Testis (tissue), 3 donors: ENCODE results near the gene NMRK2. TPM values are rescaled to one million over a fixed set of nuclear protein-coding genes. Genes with fewer than 3 reads are reported as not detected.

Experiments
- DNase-seq: peaks from one replicate; pipeline ENCODE4 v3.0.0-alpha.2; 2019
- H3K27ac ChIP-seq, 2 donors: fragments of 200-600 bp; sonication (generic); one replicate each; pipeline ENCODE4 v1.5.1; 2019
- H3K27me3 ChIP-seq: fragments of 200-600 bp; sonication (generic); one replicate; pipeline ENCODE4 v1.5.1; 2019
- H3K36me3 ChIP-seq: fragments of 200-600 bp; sonication (generic); one replicate; pipeline ENCODE4 v1.5.1; 2017; ENCODE audit warnings: low read depth; ENCODE audit errors: missing control alignments
- H3K4me1 ChIP-seq: fragments of 200-600 bp; sonication (generic); one replicate; pipeline ENCODE4 v1.5.1; 2019
- H3K4me3 ChIP-seq, 2 donors: fragments of 200-600 bp; sonication (generic); one replicate each; pipeline ENCODE4 v1.5.1; 2017 to 2019
- H3K9me3 ChIP-seq: fragments of 200-600 bp; sonication (generic); one replicate; pipeline ENCODE4 v1.5.1; 2017
- CTCF ChIP-seq, 3 experiments: fragments of 450-650 bp in 2 of 3; fragments of 200-600 bp in 1 of 3; sonication (generic) in 1 of 3; IDR thresholded peaks; one replicate each; pipeline ENCODE4 v1.5.1; 2016 to 2019; ENCODE audit warnings: antibody characterized with exemption in 3 of 3, mild to moderate bottlenecking in 2 of 3, moderate library complexity in 1 of 3
- POLR2A ChIP-seq: fragments of 450-650 bp; IDR thresholded peaks from one replicate; pipeline ENCODE4 v1.6.1; 2017; ENCODE audit warnings: antibody characterized with exemption, mild to moderate bottlenecking, moderate library complexity
- WGBS, 2 donors: methylation state at CpG; one replicate each; pipeline ENCODE4 v1.1.5; 2018; 5-methylcytosine and 5-hydroxymethylcytosine counted together
- intact Hi-C: fragments of 100-400 bp; cut with DNase I; formaldehyde crosslinking; loops from one replicate; pipeline ENCODE4 v1.15.1; 2023; ENCODE audit warnings: low total_unique reads
- polyA plus RNA-seq: library from polyadenylated mRNA; stranded (reverse); fragments of 350-450 nt; fragmentation: Illumina TruSeq; extraction: RNeasy Lipid Tissue Mini Kit (QIAGEN cat#74804); gene quantifications from one replicate; pipeline ENCODE4 v1.2.3, GENCODE V29; 2014; ENCODE audit warnings: low read depth, low replicate concordance; ENCODE audit not compliant: insufficient read depth
- total RNA-seq, 2 donors: library from RNA; depleted of rRNA; stranded (reverse); fragments of >200 nt; gene quantifications; one replicate each; pipeline ENCODE4 v1.2.3, GENCODE V29; 2016

Gene NMRK2
- total and polyA plus RNA-seq, 3 donors from 2014 or later = 1.7 to 3.2 (median 1.7) TPM

DNA sequence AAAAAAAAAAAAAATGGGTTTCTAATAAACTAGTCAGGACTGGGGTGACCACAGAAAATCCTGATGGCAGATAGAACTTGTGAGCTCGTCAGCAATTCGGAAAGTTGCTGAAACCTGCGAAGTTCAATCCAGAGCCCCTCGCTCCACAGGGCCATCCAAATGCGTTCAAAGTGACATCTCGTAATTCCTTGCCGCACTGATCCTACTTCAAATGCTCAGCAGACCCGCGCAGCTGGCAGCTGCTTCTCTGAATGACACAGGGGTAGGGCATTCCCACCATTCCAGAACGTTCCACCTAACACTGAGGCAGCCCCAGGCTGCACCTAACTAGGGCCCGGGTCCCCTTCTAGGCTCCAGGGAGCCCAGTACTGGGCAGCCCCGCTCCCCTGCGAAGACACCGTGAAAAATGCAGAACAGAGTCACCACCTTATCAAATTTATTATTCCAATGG is 42.8 kb downstream of the NMRK2 start:
- peaks cover 7% of the 10 kb centered on the region for H3K36me3 ChIP-seq
- no peaks in the 10 kb centered on the region for H3K9me3 ChIP-seq
- no peaks in the 10 kb centered on the region for H3K4me1 ChIP-seq
- DNase-seq = no peak
- no peak overlapping the region for H3K4me3 ChIP-seq
- H3K27ac ChIP-seq = no peak overlapping the region
- no peaks in the 10 kb centered on the region for H3K27me3 ChIP-seq
- 75 to 76% methylated on average over 10 to 14 of the region's 14 CpGs for WGBS, 2 donors
- intact Hi-C loops = no loop called here
- TF ChIP-seq POLR2A (no peak), CTCF (IDR thresholded peaks at IDR 0.05) (no peak)

GRCh38 chr19:3976495-3977241 is 43.8 kb downstream of the NMRK2 start:
- intact Hi-C loops = no loop called here

DNA sequence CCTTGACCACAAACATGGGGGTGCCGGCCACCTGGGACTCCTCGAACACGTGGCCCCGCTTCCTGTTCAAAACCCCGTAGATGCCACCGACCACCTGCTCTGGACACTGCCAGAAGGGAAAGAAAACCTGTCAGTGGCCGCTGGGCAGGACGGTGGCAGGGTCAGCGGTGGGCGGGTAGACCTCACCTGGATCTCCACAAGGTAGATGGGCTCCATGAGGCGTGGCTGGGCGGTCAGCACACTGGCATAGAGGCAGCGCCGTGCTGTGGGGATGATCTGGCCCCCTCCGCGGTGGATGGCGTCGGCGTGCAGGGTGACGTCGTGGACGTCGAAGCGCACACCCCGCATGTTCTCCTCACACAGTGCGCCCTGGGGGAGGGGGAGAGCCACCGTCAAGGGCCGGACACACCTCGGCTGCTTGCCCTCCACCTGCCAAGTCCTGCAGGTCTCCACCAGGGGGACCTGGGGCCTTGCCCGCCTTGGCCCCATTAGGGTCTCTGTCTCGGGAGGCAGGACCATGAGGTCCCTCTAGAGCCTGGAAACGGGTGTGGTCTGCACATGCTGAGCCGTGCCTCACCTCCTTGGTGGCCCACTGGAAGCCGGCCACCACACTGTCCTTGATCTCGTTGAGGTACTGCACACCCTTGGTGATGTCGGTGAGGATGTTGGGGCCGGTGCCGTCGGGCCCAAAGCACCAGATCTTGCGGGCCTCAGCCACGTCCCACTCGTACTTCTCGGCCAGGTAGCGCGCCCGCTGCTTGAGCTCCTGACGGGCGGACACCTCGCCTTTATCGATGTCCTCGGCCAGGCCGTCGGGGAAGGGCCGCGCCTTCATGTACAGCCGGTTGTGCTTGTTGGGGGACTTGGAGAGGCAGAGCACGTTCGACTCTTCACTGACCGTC is 44.6 kb downstream of the NMRK2 start:
- Histone ChIP-seq H3K36me3 (peaks cover 7% of the 10 kb centered on the region), H3K4me1 (no peaks in the 10 kb centered on the region), H3K4me3 (no peak overlapping the region), H3K27me3 (no peaks in the 10 kb centered on the region), H3K27ac (no peak overlapping the region), H3K9me3 (no peaks in the 10 kb centered on the region)
- intact Hi-C loops = no loop called here
- 86 to 92% methylated on average over 35 to 58 of the region's 59 CpGs for WGBS, 2 donors
- no peak for DNase-seq
- no peak for TF ChIP-seq POLR2A
- TF ChIP-seq CTCF (IDR thresholded peaks at IDR 0.05) = peak in 1 of 3 experiments; percentile 8

More at GRCh38 chr19:3976495-3977241, 43.8 kb downstream of the NMRK2 start:
- TF ChIP-seq CTCF (IDR thresholded peaks at IDR 0.05) (no peak), POLR2A (no peak)
- H3K36me3 ChIP-seq = peaks cover 7% of the 10 kb centered on the region
- 86 to 90% methylated on average over 18 to 29 of the region's 29 CpGs for WGBS, 2 donors
- no peaks in the 10 kb centered on the region for H3K9me3 ChIP-seq
- H3K27me3 ChIP-seq = no peaks in the 10 kb centered on the region
- no peak for DNase-seq
- no peaks in the 10 kb centered on the region for H3K4me1 ChIP-seq
- no peak overlapping the region for H3K4me3 ChIP-seq
- no peak overlapping the region for H3K27ac ChIP-seq

- Histone ChIP-seq H3K27me3 (no peaks in the 10 kb centered on the region), H3K36me3 (peaks cover 7% of the 10 kb centered on the region), H3K4me1 (no peaks in the 10 kb centered on the region), H3K9me3 (no peaks in the 10 kb centered on the region), H3K27ac (no peak overlapping the region), H3K4me3 (no peak overlapping the region)
- intact Hi-C loops = no loop called here
- TF ChIP-seq CTCF (IDR thresholded peaks at IDR 0.05) = no peak
- no peak for TF ChIP-seq POLR2A
- WGBS, 2 donors = 86 to 92% methylated on average over 10 to 19 of the region's 19 CpGs
- DNase-seq = no peak
Measured at GRCh38 chr19:3978145-3978544, 45.3 kb downstream of the NMRK2 start.
